ENCODE results near the gene CHKA.

The CHKA gene

GRCh38 chr11:68043029-68043348 is 78.2 kb downstream of the CHKA start:
- CTCF ChIA-PET: no interaction called here
- Mint-ChIP-seq H3K27me3 (no peaks in the 10 kb centered on the region), H3K9me3 (no peaks in the 10 kb centered on the region), H3K27ac (no peak overlapping the region), H3K36me3 (peaks cover 13% of the 10 kb centered on the region), H3K4me3 (no peak overlapping the region), H3K4me1 (peaks cover 15% of the 10 kb centered on the region)
- DNase-seq: no peak

DNA sequence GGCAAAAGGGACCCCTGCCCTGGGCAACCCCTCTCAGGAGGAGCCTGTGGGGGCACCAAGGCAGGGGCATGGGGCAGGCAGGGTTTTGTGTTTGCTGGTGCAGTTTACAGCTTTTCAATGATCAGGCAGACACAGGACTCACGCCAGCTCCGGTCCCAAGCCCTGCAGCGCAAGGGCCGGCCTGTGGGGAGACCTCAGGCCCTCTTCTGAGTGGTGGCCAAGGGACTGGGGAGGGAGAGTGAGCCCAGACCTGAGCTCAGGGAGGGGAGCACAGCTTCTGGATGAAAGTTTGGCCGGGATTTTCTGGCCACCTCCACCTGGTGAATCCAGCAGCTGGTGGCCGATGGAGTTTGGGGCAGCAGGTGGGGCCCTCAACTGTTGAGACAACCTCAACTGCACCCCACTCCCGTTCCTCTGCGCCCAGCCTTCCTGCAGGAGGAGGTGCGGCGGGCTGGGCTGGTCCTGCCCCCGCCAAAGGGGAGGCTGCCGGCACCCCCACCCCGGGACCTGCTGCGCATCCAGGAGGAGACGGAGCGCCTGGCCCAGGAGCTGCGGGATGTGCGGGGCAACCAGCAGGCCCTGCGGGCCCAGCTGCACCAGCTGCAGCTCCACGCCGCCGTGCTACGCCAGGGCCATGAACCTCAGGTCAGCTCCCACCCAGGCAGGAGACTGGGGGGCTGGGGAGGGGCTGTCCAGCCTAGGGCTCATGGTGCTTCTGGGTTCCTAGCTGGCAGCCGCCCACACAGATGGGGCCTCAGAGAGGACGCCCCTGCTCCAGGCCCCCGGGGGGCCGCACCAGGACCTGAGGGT is 78.8 kb downstream of the CHKA start:
- H3K27me3 Mint-ChIP-seq: no peaks in the 10 kb centered on the region
- CTCF ChIA-PET: interaction anchor here (0.6 kb wide), 1 partner anchor 156 kb away, joined by 3 read pairs; no protein-coding TSS in a partner anchor

DNA sequence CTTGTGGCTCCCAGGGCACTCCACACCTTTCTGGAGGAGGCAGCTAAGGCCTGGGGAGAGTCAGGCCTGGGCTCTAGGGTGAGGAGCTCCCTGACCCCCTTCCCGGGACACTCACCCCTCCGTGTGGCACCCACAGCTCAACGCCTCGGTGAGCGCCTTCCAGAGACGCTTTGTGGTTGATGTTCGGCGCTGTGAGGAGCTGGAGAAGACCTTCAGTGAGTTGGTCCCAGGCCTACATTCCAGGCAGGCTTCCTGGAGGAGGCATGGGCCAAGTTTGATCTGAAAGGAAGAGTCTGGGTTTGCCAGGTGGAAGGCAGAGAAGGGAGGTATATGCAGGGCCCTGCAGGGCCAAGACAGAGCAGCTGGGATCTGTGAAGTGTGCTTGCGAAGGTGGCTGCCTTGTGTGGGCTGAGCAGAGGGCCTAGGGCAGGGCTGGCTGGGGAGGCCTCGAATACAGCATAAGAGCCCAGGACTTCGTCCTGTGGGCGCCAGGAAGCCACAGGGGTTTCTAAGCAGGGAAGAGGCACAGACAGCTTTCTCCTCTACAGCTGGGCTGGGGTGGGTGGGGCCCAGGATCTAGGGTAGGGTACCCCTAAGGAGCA is 79.5 kb downstream of the CHKA start:
- no peak for DNase-seq
- H3K9me3 Mint-ChIP-seq: no peaks in the 10 kb centered on the region
- H3K36me3 Mint-ChIP-seq: peaks cover 10% of the 10 kb centered on the region
- no peaks in the 10 kb centered on the region for H3K27me3 Mint-ChIP-seq
- H3K4me1 Mint-ChIP-seq: peaks cover 26% of the 10 kb centered on the region
- H3K4me3 Mint-ChIP-seq: peak overlapping the region; percentile 54
- CTCF ChIA-PET: interaction anchor here (1.6 kb wide), 1 partner anchor 32 kb away, joined by 5 read pairs; the partner anchor contains the start of gene ALDH3B1
- H3K27ac Mint-ChIP-seq: peak overlapping the region; percentile 81

More for the DNA sequence above, 78.8 kb downstream of the CHKA start:
- Mint-ChIP-seq H3K4me1 (peaks cover 19% of the 10 kb centered on the region), H3K36me3 (peaks cover 11% of the 10 kb centered on the region), H3K27ac (peak overlapping the region; percentile 45), H3K4me3 (no peak overlapping the region), H3K9me3 (no peaks in the 10 kb centered on the region)
- no peak for DNase-seq

GRCh38 chr11:68040957-68041591 is 80.1 kb downstream of the CHKA start:
- no peak for DNase-seq
- CTCF ChIA-PET: interaction anchor here (1.6 kb wide), 1 partner anchor 31 kb away, joined by 5 read pairs; the partner anchor contains the start of gene ALDH3B1
- Mint-ChIP-seq H3K4me3 (peak overlapping the region; percentile 95), H3K36me3 (peaks cover 8% of the 10 kb centered on the region), H3K27me3 (no peaks in the 10 kb centered on the region), H3K4me1 (peaks cover 32% of the 10 kb centered on the region), H3K9me3 (no peaks in the 10 kb centered on the region), H3K27ac (peak overlapping the region; percentile 93)

DNA sequence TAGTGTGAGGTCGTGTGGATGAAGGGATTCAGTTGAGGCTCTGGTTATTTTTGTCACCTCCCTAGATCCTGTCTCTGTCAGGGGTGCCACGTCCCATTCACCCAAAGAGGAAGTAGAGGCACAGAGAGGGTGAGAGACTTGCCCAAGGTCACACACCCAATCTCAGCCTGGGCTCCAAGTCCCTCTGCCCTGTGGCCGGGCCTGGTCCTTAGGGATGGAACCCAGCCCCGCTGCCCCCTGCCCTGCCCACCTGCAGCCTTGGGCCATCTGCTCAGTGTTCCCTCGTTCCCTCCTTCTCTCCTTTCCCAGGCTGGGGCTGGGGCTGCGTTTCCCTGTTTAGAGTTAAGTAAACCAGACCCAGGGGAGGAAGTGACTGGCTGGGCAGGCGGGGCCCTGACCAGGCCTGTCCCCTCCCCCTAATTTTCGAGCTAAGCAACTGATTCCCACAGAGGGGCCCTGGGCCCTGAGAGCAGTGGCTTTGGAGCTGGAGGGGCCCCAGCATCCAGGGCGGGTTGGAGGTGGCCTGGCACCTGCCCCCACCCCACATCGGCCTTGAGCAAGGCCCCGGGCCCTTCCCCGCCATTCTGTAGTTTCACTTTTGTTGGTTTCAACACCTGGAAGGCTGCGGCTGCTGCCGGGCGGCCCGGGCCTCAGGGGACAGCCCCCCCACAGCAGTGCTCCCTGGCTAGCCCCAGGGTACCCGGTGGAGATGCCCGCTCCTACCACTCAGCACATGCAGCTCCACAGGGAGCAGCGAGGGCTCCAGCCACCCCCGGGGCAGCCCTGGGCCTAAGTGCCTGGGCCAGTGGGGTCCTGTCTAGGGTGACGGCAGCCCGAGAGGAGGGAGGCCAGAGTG is 80.9 kb downstream of the CHKA start:
- peaks cover 39% of the 10 kb centered on the region for H3K4me1 Mint-ChIP-seq
- H3K9me3 Mint-ChIP-seq: no peaks in the 10 kb centered on the region
- CTCF ChIA-PET: interaction anchor here (1.6 kb wide), 1 partner anchor 30 kb away, joined by 5 read pairs; the partner anchor contains the start of gene ALDH3B1
- peak; percentile 77 for DNase-seq
- peak overlapping the region; percentile 95 for H3K4me3 Mint-ChIP-seq
- peak overlapping the region; percentile 93 for H3K27ac Mint-ChIP-seq
- no peaks in the 10 kb centered on the region for H3K27me3 Mint-ChIP-seq
- peaks cover 8% of the 10 kb centered on the region for H3K36me3 Mint-ChIP-seq

DNA sequence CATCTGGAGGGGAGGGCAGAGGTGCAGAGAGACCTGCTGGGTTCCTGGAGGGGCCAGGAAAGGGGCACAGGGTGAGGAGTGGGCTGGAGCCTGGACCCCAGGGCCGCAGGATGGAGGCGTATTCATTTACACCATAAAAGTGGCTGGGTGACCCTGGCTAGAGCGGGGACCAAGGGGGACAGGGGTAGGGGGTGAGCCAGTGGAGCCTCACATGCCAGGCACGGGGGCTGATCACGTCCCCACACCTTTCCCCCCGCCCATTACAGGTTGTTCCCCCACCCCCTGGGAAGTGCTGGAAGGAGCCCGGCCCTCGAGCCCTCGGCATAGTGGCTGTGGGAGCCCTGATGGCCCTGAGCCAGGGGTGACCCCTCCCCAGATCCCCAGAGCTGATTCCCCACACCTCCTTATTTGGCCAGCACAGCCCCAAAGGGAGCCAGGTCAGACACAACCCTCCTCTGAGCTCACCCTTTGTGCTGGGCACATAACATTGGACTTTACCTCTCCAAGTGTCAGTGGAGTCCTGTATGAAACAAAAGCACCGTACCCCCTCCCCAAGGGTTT is 81.6 kb downstream of the CHKA start:
- DNase-seq: peak; percentile 40
- H3K27me3 Mint-ChIP-seq: no peaks in the 10 kb centered on the region
- no peaks in the 10 kb centered on the region for H3K9me3 Mint-ChIP-seq
- CTCF ChIA-PET: no interaction called here
- H3K4me1 Mint-ChIP-seq: peaks cover 40% of the 10 kb centered on the region
- peak overlapping the region; percentile 95 for H3K4me3 Mint-ChIP-seq
- peaks cover 8% of the 10 kb centered on the region for H3K36me3 Mint-ChIP-seq
- H3K27ac Mint-ChIP-seq: peak overlapping the region; percentile 93

DNA sequence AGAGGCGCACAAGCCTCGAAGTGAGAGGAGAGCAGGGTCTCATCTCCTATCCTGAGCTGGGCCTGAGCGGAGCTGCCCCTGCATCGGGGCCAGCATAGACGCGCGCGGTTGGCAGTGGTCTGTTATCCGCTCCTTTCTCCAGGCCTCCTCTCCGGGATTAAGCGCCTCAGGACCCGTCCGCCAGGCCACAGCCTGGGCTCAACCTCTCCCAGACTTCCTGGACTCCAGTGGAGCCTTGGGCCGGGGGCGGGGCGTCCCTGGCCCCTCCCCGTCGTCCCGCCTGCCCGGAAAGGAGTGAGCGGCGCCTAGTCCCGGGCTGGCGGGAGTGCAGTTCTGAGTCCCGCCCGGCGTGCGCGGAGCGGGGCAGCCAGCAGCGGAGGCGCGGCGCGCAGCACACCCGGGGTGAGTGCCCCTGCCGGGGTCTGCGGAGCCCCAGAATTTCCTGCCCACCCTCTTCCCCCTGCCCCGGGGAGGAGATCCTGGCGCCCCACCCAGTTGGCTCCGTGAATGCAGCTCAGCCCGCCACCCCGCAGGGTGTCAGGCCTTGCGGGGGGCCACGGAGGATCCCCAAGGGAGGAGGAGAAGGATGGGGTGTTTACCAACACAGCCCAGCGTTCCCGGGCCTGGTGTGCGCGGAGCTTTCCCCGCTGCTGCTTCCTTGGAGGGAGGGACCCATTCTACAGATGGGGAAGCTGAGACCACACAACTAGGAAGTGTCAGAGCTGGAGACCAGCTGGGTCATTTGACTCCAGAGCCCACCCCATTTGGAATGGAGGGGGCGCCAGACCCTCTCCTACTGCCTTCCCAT is 82.3 kb downstream of the CHKA start, which contains the start of gene TCIRG1:
Gene TCIRG1, plus strand, starts transcription at position 308 of the 808 bp plus-strand sequence. CDS start 2,247 bp downstream, outside the sequence.
- CTCF ChIA-PET: no interaction called here
- peak within 1 kb of the TSS; percentile 93 for H3K27ac Mint-ChIP-seq
- no peaks in the 10 kb centered on the region for H3K9me3 Mint-ChIP-seq
- no peaks in the 10 kb centered on the region for H3K27me3 Mint-ChIP-seq
- peak; percentile 77 for DNase-seq
- peaks cover 40% of the 10 kb centered on the region for H3K4me1 Mint-ChIP-seq
- H3K4me3 Mint-ChIP-seq: peak within 1 kb of the TSS; percentile 95
- peaks cover 8% of the 10 kb centered on the region for H3K36me3 Mint-ChIP-seq

DNA sequence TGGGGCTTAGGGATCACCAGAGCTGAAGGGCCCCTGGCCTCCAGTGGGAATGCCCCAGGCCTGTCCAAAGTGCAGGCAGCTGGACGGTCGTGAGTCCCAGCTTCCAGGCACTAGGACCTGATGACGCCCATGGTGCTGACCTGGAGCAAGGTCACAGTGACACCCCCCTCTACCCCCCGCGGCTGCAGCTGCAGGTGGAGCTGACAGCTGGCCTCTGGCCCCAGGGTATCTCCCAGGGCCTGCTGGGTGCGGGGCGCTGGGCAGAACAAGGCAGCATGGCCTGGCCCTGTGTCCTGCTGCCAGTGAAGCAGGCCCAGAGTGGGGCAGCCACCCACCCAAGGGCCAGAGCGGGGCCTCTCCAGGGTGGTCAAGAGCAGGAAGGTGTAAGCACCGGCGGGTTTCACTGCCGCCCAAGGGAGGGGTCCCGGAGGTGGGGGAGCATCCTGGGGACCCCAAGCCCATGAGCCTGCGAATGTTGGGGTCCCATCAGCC is 82.9 kb downstream of the CHKA start:
- Mint-ChIP-seq H3K27me3 (no peaks in the 10 kb centered on the region), H3K4me3 (peak overlapping the region; percentile 95), H3K27ac (peak overlapping the region; percentile 45), H3K9me3 (no peaks in the 10 kb centered on the region), H3K36me3 (peaks cover 11% of the 10 kb centered on the region), H3K4me1 (peaks cover 40% of the 10 kb centered on the region)
- no peak for DNase-seq
- CTCF ChIA-PET: no interaction called here

DNA sequence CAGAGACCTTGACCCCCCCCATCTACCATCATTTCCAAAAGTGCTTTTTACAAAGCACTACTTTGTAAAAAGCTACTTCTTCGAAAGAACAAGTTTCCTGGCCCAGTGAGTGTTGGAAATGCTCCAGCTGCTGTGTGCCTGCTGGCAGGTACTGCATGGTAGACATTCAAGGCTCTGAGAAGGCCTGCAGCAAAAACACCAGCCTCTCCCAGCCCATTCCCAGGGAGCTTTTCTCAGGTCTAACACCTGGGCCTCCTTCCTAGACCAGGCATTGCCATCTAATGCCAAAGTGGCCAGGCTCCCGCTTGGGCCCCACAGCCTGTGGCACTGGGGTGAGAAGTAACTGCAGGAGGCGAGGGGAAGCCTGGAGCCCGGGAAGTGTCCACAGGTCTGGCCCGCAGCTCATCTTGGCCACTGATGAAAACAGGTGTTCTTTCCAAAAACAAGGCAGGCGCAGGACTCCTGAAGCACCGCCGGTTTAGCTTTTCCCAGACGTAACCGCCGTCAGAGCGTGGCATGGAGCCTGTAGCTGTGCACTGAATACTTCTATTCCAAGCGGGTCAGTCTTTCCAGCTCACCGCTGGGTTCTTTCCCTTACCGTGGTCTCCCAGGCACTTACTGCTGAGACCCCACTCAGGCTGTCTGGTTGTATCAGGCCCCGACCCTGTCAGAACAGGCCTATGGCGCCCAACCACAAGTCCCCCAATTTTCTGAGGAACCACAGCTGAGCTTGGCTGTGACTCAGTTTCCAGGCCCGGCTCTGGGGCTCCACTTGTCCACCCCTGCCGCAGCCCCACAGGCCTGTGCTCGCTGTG is 83.6 kb downstream of the CHKA start:
- Mint-ChIP-seq H3K4me3 (peak overlapping the region; percentile 55), H3K27me3 (no peaks in the 10 kb centered on the region), H3K36me3 (peaks cover 11% of the 10 kb centered on the region), H3K9me3 (no peaks in the 10 kb centered on the region), H3K27ac (peak overlapping the region; percentile 90), H3K4me1 (peaks cover 40% of the 10 kb centered on the region)
- CTCF ChIA-PET: no interaction called here
- DNase-seq: no peak

DNA sequence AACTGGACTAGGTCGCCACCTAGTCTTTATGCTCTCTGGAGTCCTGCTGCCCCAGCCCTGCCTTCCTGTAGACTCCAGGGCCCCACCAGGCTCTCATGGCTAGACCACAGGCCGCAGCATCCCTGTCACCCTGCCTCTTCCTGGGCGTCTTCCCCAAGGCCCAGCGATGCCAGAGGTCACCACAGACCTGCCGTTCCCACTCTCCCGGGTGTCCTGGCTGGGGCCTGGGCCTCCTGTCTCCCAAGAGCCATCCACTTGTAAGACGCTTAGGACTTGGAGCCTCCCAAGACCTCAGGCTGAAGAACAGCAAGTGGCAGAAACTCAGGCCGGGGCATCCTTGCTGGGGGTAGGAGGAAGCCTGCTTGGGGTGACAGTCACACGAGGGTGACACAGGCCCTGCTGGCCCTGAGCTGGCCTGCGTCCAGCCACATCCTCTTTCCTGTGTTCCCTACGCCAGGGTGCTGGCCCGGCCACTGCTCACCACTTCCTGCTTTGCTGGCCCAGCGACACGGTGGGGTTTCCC is 84.4 kb downstream of the CHKA start:
- H3K27ac Mint-ChIP-seq: peak overlapping the region; percentile 90
- H3K4me3 Mint-ChIP-seq: peak overlapping the region; percentile 55
- peaks cover 40% of the 10 kb centered on the region for H3K4me1 Mint-ChIP-seq
- CTCF ChIA-PET: no interaction called here
- peak; percentile 50 for DNase-seq
- no peaks in the 10 kb centered on the region for H3K9me3 Mint-ChIP-seq
- peaks cover 11% of the 10 kb centered on the region for H3K36me3 Mint-ChIP-seq
- H3K27me3 Mint-ChIP-seq: no peaks in the 10 kb centered on the region

DNA sequence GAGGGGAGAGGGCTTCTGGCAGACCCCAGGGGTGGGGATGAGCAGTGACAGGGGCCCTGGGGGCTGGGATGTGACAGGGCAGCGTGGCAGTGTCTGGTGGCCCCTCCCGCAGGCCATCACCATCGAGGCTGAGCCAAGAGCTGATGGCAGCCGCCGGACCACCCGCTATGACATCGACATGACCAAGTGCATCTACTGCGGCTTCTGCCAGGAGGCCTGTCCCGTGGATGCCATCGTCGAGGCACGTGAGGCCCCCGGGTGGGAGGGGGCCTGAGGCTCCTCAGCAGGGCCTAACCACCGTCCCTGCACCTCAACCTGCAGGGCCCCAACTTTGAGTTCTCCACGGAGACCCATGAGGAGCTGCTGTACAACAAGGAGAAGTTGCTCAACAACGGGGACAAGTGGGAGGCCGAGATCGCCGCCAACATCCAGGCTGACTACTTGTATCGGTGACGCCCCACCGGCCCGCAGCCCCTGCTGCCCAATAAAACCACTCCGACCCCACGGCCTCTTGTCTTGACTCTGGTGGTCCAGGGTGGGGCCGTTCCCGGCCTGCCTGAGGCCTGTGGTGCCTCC is 85.0 kb downstream of the CHKA start:
- CTCF ChIA-PET: no interaction called here
- Mint-ChIP-seq H3K36me3 (peaks cover 10% of the 10 kb centered on the region), H3K4me1 (peaks cover 40% of the 10 kb centered on the region), H3K4me3 (no peak overlapping the region), H3K9me3 (no peaks in the 10 kb centered on the region), H3K27me3 (no peaks in the 10 kb centered on the region), H3K27ac (peak overlapping the region; percentile 90)
- no peak for DNase-seq
